ENCODE measurements around the gene RARRES2.
A peak's percentile ranks its signal among the peaks of the same experiment; 100 is the strongest.
"Not testable (repeated sequence)": the region's sequence is repeated elsewhere in the genome, so short reads cannot be mapped to it uniquely, and the experiment has no call there.

The RARRES2 gene

GRCh38 chr7:150341263-150342120, at the start of gene RARRES2:
TSS of gene RARRES2 (minus strand) at chr7:150341629. CDS start at chr7:150340609, 1,020 bp downstream.
- DNase-seq, result no peak

GRCh38 chr7:150390205-150390604, 48.8 kb upstream of the RARRES2 start:
- DNase-seq, result no peak

- DNase-seq, result peak; percentile 29
Observed at GRCh38 chr7:150389532-150389816, 48.0 kb upstream of the RARRES2 start.

- DNase-seq, result no peak
Observed at GRCh38 chr7:150388709-150389531, 47.5 kb upstream of the RARRES2 start.

- no peak for DNase-seq
Observed at GRCh38 chr7:150388306-150388705, 46.9 kb upstream of the RARRES2 start.

GRCh38 chr7:150385884-150386283, 44.5 kb upstream of the RARRES2 start:
- DNase-seq, result not testable (repeated sequence)

GRCh38 chr7:150385302-150385723, 43.9 kb upstream of the RARRES2 start:
- no peak for DNase-seq

- DNase-seq, result no peak
Observed at GRCh38 chr7:150384406-150385301, 43.2 kb upstream of the RARRES2 start.

- no peak for DNase-seq
Observed at GRCh38 chr7:150383710-150384397, 42.4 kb upstream of the RARRES2 start.

GRCh38 chr7:150382844-150383225, 41.4 kb upstream of the RARRES2 start:
- DNase-seq, result no peak

- DNase-seq, result no peak
Observed at GRCh38 chr7:150382123-150382843, 40.9 kb upstream of the RARRES2 start.

- DNase-seq, result no peak
Observed at GRCh38 chr7:150381785-150382122, 40.3 kb upstream of the RARRES2 start.

- no peak for DNase-seq
Observed at GRCh38 chr7:150381096-150381495, 39.7 kb upstream of the RARRES2 start.

GRCh38 chr7:150380463-150380862, 39.0 kb upstream of the RARRES2 start:
- no peak for DNase-seq

GRCh38 chr7:150379441-150380379, 38.3 kb upstream of the RARRES2 start:
- peak; percentile 44 for DNase-seq

GRCh38 chr7:150378853-150379440, 37.5 kb upstream of the RARRES2 start, which contains the start of gene ZNF775:
TSS of gene ZNF775 (plus strand) at chr7:150379330. CDS start at chr7:150388471, 9,141 bp downstream.
- peak; percentile 95 for DNase-seq

GRCh38 chr7:150378115-150378852, 36.9 kb upstream of the RARRES2 start:
- peak; percentile 45 for DNase-seq

GRCh38 chr7:150377635-150378034, 36.2 kb upstream of the RARRES2 start:
- no peak for DNase-seq

- no peak for DNase-seq
Observed at GRCh38 chr7:150377196-150377595, 35.8 kb upstream of the RARRES2 start.

All from stimulated activated CD4-positive, alpha-beta T cell treated with anti-CD3 and anti-CD28 coated beads, Interleukin-15, amount 100 ng/mL, for 24 hours (primary cell).